SK-N-SH (cell line): ENCODE data around the gene CDK10. TPM values are rescaled to one million over a fixed set of nuclear protein-coding genes. Genes with fewer than 3 reads are reported as not detected.
A peak's percentile ranks its signal among the peaks of the same experiment; 100 is the strongest.

Experiments
- CTCF ChIA-PET: fragments of 300-600, 350-600 bp; formaldehyde crosslinking; extraction: SDS; loops from one replicate; lab custom pipeline; 2021; lab: Yijun Ruan, JAX
- POLR2A ChIA-PET: fragments of 350-600 bp; sonication (Branson Sonifier 250); formaldehyde crosslinking; extraction: SDS; loops from one replicate; lab custom pipeline; 2020; ENCODE audit warnings: antibody characterized with exemption, inconsistent platforms; lab: Yijun Ruan, JAX
- DNase-seq: peaks from one replicate; pipeline ENCODE4 v3.0.0; 2012
- H2AFZ ChIP-seq: fragments of 200-600 bp; sonication (generic); 2 replicates; pipeline ENCODE4 v1.8.1; 2016; ENCODE audit warnings: antibody characterized with exemption, mild to moderate bottlenecking, low read depth
- H3F3A ChIP-seq: fragments of 200-600 bp; sonication (generic); replicated peaks from 2 replicates; pipeline ENCODE3; 2016; ENCODE audit warnings: antibody characterized with exemption, mild to moderate bottlenecking; ENCODE audit not compliant: insufficient read depth
- H3K27ac ChIP-seq, 2 experiments: fragments of 200-500 bp in 1 of 2; fragments of 200-600 bp in 1 of 2; sonication (Bioruptor generic) in 1 of 2; sonication (generic), shearing (Covaris generic) in 1 of 2; 2 replicates each; pipeline versions ENCODE4 v1.5.1 to v1.6.1; 2014 to 2016; ENCODE audit warnings: low read depth in 2 of 2, inconsistent platforms in 1 of 2, low read length in 1 of 2, mild to moderate bottlenecking in 1 of 2, mixed read lengths in 1 of 2
- H3K27me3 ChIP-seq: fragments of 200-600 bp; sonication (generic), shearing (Covaris generic); 2 replicates; pipeline ENCODE4 v1.6.1; 2016; ENCODE audit warnings: mixed run types; ENCODE audit not compliant: insufficient read depth
- H3K36me3 ChIP-seq, 2 experiments: fragments of 200-500 bp in 1 of 2; fragments of 200-600 bp in 1 of 2; sonication (Bioruptor generic) in 1 of 2; sonication (generic) in 1 of 2; replicated peaks in 1 of 2; 2 replicates each; pipeline versions ENCODE3 to v1.5.1; 2014 to 2016; ENCODE audit warnings: low read length in 1 of 2, mild to moderate bottlenecking in 1 of 2; ENCODE audit not compliant: insufficient read depth in 2 of 2, control insufficient read depth in 1 of 2
- H3K4me1 ChIP-seq, 2 experiments: fragments of 200-500 bp in 1 of 2; fragments of 200-600 bp in 1 of 2; sonication (Bioruptor generic) in 1 of 2; sonication (generic), shearing (Covaris generic) in 1 of 2; 2 replicates each; pipeline versions ENCODE4 v1.5.1 to v1.6.1; 2014 to 2016; ENCODE audit warnings: low read depth in 1 of 2, low read length in 1 of 2, mixed run types in 1 of 2; ENCODE audit not compliant: insufficient read depth in 2 of 2, control insufficient read depth in 1 of 2
- H3K4me2 ChIP-seq: fragments of 200-600 bp; sonication (generic), shearing (Covaris generic); 2 replicates; pipeline ENCODE4 v1.6.1; 2017; ENCODE audit warnings: mixed run types
- H3K4me3 ChIP-seq, 2 experiments: fragments of 200-500 bp in 1 of 2; fragments of 200-600 bp in 1 of 2; sonication (Bioruptor generic) in 1 of 2; sonication (generic), shearing (Covaris generic) in 1 of 2; 2 replicates each; pipeline versions ENCODE4 v1.5.1 to v1.8.1; 2014 to 2016; ENCODE audit warnings: low read depth in 2 of 2, inconsistent platforms in 1 of 2, low read length in 1 of 2, mild to moderate bottlenecking in 1 of 2, mixed read lengths in 1 of 2, moderate library complexity in 1 of 2
- H3K79me2 ChIP-seq: fragments of 200-600 bp; sonication (generic); 2 replicates; pipeline ENCODE4 v1.8.1; 2017; ENCODE audit warnings: mild to moderate bottlenecking; ENCODE audit not compliant: insufficient read depth
- H3K9ac ChIP-seq: fragments of 200-600 bp; sonication (generic); 2 replicates; pipeline ENCODE4 v1.6.1; 2017; ENCODE audit warnings: mixed run types
- H3K9me2 ChIP-seq: fragments of 200-600 bp; sonication (generic); 2 replicates; pipeline ENCODE4 v1.6.1; 2017; ENCODE audit warnings: mixed run types
- H3K9me3 ChIP-seq: fragments of 200-600 bp; sonication (generic); 2 replicates; pipeline ENCODE4 v1.6.1; 2017; ENCODE audit warnings: mixed run types, mild to moderate bottlenecking, moderate library complexity
- H4K20me1 ChIP-seq: fragments of 200-600 bp; sonication (generic); 2 replicates; pipeline ENCODE4 v1.6.1; 2017; ENCODE audit warnings: mild to moderate bottlenecking, mixed run types; ENCODE audit not compliant: insufficient read depth
- ELF1 ChIP-seq: IDR thresholded peaks from 2 replicates; pipeline ENCODE4 v1.4.0; 2012
- EP300 ChIP-seq, 2 experiments: IDR thresholded peaks; 2 replicates each; pipeline versions ENCODE4 v1.4.0 to v1.6.1; 2012; ENCODE audit warnings: borderline replicate concordance in 1 of 2, low read depth in 1 of 2, low read length in 1 of 2
- FOSL2 ChIP-seq: IDR thresholded peaks from 2 replicates; pipeline ENCODE4 v1.4.0; 2012; ENCODE audit warnings: low read depth, mild to moderate bottlenecking, moderate library complexity, borderline replicate concordance
- GABPA ChIP-seq: IDR thresholded peaks from 2 replicates; pipeline ENCODE4 v1.4.0; 2012; ENCODE audit warnings: low read depth, mild to moderate bottlenecking
- JUND ChIP-seq: IDR thresholded peaks from 2 replicates; pipeline ENCODE4 v1.4.0; 2012
- MEF2A ChIP-seq: IDR thresholded peaks from 2 replicates; pipeline ENCODE4 v1.4.0; 2012; ENCODE audit warnings: low read depth, borderline replicate concordance
- NFIC ChIP-seq: IDR thresholded peaks from 2 replicates; pipeline ENCODE4 v1.4.0; 2012; ENCODE audit warnings: borderline replicate concordance
- NRF1 ChIP-seq: IDR thresholded peaks from 2 replicates; pipeline ENCODE4 v1.6.1; 2012; ENCODE audit warnings: low read depth, mild to moderate bottlenecking, low read length
- RAD21 ChIP-seq: IDR thresholded peaks from 2 replicates; pipeline ENCODE4 v1.6.1; 2012; ENCODE audit warnings: mild to moderate bottlenecking, low read length
- RCOR1 ChIP-seq: fragments of 150-350 bp; IDR thresholded peaks from 2 replicates; pipeline ENCODE4 v1.6.1; 2017; ENCODE audit warnings: antibody characterized with exemption, low read length
- RFX5 ChIP-seq: IDR thresholded peaks from 2 replicates; pipeline ENCODE4 v1.6.1; 2012; ENCODE audit warnings: mild to moderate bottlenecking, improper control_type of control experiment, low read length
- RXRA ChIP-seq: IDR thresholded peaks from 2 replicates; pipeline ENCODE4 v1.4.0; 2012; ENCODE audit warnings: low read depth, mild to moderate bottlenecking, borderline replicate concordance
- SMC3 ChIP-seq: IDR thresholded peaks from 2 replicates; pipeline ENCODE4 v1.6.1; 2012; ENCODE audit warnings: low read depth, low read length, improper control_type of control experiment
- TAF1 ChIP-seq: IDR thresholded peaks from 2 replicates; pipeline ENCODE4 v1.6.1; 2012; ENCODE audit warnings: low read depth, mild to moderate bottlenecking, low read length, moderate library complexity, borderline replicate concordance
- TCF12 ChIP-seq: IDR thresholded peaks from 2 replicates; pipeline ENCODE4 v1.4.0; 2012
- WGBS: methylation state at CpG from one replicate; pipeline ENCODE4 v1.1.6; 2017; ENCODE audit warnings: low lambda C conversion rate; 5-methylcytosine and 5-hydroxymethylcytosine counted together
- polyA plus RNA-seq, 3 experiments: library from polyadenylated mRNA; depleted of rRNA; stranded (reverse); fragments of >200 nt; gene quantifications; 2 replicates each; pipeline ENCODE4 v1.2.3, GENCODE V29; 2012
- TF ChIP-seq, protein P1 (sequence below): IDR thresholded peaks from 2 replicates; pipeline ENCODE4 v1.4.0; 2012; ENCODE audit warnings: low read depth
- TF ChIP-seq, protein P2 (sequence below): IDR thresholded peaks from 2 replicates; pipeline ENCODE4 v1.4.0; 2012; ENCODE audit warnings: low read depth, borderline replicate concordance
- TF ChIP-seq, protein P3 (sequence below): IDR thresholded peaks from 2 replicates; pipeline ENCODE4; 2012
- TF ChIP-seq, protein P4 (sequence below): fragments of 150-350 bp; IDR thresholded peaks from 2 replicates; pipeline ENCODE4 v1.6.1; 2016; ENCODE audit warnings: mild to moderate bottlenecking, low read depth, low read length
- TF ChIP-seq, protein P5 (sequence below): fragments of 150-350 bp; IDR thresholded peaks from 2 replicates; pipeline ENCODE4 v1.6.1; 2017; ENCODE audit warnings: antibody characterized with exemption, low read length, low read depth, borderline replicate concordance

Gene CDK10
- polyA plus RNA-seq, 1 of the 3 experiments (the other 2 are of a cell fraction) = 84.7 TPM

DNA sequence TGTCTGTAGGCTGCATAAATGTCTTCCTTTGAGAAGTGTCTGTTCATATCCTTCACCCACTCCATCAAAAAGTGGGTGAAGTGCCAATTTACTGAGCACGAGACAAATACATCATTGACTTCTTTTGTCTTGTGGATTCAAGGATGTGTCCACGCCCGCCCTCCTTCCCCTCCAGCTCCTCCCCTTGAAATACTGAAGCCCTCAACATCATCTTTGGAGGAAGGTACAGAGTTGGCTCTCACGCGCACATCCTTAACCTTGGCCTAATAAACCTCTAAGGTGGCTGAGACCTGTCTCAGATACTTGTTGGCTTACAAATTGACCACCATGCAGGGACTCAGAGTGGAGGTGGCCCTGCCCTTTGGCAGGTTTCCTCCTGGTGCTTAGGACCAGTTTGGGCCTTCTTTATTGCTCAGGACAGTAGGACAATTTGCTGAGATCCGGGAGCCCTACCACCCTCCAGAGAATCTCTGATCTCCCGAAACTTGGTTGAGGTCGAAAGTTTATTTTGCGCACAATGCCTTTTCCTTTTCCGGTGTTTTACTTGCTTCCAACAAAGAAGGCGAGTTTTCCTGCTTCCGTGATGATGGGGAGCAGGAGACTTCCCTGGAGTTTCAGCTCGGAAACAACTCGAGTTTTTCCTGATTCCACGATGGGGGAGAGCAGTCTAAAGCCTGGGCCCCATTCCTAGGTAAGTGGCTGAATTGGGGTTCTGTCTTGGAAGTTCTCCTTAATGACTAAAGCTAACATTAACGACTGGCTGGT is 14.1 kb upstream of the CDK10 start:
- H3K4me1 ChIP-seq = no peaks in the 10 kb centered on the region
- no peaks in the 10 kb centered on the region for H3K9me2 ChIP-seq
- TF ChIP-seq JUND (no peak), SMC3 (no peak), FOSL2 (no peak), RFX5 (no peak), TCF12 (no peak), ELF1 (no peak), EP300 (IDR thresholded peaks at IDR 0.05; ENCODE audit: borderline replicate concordance in 1 of 2, low read depth in 1 of 2, low read length in 1 of 2) (no peak), TAF1 (no peak), RXRA (no peak), RCOR1 (no peak), NRF1 (no peak), MEF2A (no peak), NFIC (no peak), GABPA (no peak), RAD21 (no peak)
- TF ChIP-seq, protein P1, sequence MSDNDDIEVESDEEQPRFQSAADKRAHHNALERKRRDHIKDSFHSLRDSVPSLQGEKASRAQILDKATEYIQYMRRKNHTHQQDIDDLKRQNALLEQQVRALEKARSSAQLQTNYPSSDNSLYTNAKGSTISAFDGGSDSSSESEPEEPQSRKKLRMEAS = no peak
- TF ChIP-seq, protein P2, sequence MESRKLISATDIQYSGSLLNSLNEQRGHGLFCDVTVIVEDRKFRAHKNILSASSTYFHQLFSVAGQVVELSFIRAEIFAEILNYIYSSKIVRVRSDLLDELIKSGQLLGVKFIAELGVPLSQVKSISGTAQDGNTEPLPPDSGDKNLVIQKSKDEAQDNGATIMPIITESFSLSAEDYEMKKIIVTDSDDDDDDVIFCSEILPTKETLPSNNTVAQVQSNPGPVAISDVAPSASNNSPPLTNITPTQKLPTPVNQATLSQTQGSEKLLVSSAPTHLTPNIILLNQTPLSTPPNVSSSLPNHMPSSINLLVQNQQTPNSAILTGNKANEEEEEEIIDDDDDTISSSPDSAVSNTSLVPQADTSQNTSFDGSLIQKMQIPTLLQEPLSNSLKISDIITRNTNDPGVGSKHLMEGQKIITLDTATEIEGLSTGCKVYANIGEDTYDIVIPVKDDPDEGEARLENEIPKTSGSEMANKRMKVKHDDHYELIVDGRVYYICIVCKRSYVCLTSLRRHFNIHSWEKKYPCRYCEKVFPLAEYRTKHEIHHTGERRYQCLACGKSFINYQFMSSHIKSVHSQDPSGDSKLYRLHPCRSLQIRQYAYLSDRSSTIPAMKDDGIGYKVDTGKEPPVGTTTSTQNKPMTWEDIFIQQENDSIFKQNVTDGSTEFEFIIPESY = no peak
- TF ChIP-seq, protein P3, sequence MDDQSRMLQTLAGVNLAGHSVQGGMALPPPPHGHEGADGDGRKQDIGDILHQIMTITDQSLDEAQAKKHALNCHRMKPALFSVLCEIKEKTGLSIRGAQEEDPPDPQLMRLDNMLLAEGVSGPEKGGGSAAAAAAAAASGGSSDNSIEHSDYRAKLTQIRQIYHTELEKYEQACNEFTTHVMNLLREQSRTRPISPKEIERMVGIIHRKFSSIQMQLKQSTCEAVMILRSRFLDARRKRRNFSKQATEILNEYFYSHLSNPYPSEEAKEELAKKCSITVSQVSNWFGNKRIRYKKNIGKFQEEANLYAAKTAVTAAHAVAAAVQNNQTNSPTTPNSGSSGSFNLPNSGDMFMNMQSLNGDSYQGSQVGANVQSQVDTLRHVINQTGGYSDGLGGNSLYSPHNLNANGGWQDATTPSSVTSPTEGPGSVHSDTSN = no peak
- TF ChIP-seq, protein P4, sequence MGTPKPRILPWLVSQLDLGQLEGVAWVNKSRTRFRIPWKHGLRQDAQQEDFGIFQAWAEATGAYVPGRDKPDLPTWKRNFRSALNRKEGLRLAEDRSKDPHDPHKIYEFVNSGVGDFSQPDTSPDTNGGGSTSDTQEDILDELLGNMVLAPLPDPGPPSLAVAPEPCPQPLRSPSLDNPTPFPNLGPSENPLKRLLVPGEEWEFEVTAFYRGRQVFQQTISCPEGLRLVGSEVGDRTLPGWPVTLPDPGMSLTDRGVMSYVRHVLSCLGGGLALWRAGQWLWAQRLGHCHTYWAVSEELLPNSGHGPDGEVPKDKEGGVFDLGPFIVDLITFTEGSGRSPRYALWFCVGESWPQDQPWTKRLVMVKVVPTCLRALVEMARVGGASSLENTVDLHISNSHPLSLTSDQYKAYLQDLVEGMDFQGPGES = no peak
- TF ChIP-seq, protein P5, sequence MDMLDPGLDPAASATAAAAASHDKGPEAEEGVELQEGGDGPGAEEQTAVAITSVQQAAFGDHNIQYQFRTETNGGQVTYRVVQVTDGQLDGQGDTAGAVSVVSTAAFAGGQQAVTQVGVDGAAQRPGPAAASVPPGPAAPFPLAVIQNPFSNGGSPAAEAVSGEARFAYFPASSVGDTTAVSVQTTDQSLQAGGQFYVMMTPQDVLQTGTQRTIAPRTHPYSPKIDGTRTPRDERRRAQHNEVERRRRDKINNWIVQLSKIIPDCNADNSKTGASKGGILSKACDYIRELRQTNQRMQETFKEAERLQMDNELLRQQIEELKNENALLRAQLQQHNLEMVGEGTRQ = no peak
- no peak overlapping the region for H3K4me3 ChIP-seq
- no peak overlapping the region for H3K4me2 ChIP-seq
- ChIA-PET POLR2A (no interaction called here), CTCF (interaction anchor here (1.0 to 1.2 kb wide), 2 partner anchors 56 to 58 kb away, joined by 3 read pairs; no protein-coding TSS in a partner anchor)
- WGBS = 89% methylated on average over 16 of the region's 16 CpGs
- H3K9ac ChIP-seq = no peak overlapping the region
- H2AFZ ChIP-seq = no peak overlapping the region
- peak; percentile 5 for DNase-seq
- peaks cover 4% of the 10 kb centered on the region for H3F3A ChIP-seq
- H3K27ac ChIP-seq = no peak overlapping the region
- H4K20me1 ChIP-seq = no peaks in the 10 kb centered on the region
- H3K27me3 ChIP-seq = no peaks in the 10 kb centered on the region
- H3K36me3 ChIP-seq = no peaks in the 10 kb centered on the region
- no peaks in the 10 kb centered on the region for H3K79me2 ChIP-seq
- H3K9me3 ChIP-seq = 0 out of 2 replicates have a peak, but pooled peaks cover 7% of the 10 kb centered on the region
